AG04450 (cell line): ENCODE data around the gene PIM3. TPM values are rescaled to one million over a fixed set of nuclear protein-coding genes. Genes with fewer than 3 reads are reported as not detected.

ENCODE experiments used
- CTCF ChIA-PET: fragments of 300-600, 350-600 bp; formaldehyde crosslinking; extraction: SDS; loops from one replicate; lab custom pipeline; 2022; ENCODE audit warnings: antibody characterized with exemption, inconsistent platforms; lab: Charles Lee
- POLR2A ChIA-PET: fragments of 350-600 bp; formaldehyde crosslinking; extraction: SDS; loops from one replicate; lab custom pipeline; 2021; ENCODE audit warnings: antibody characterized with exemption, inconsistent platforms; lab: Yijun Ruan, JAX
- DNase-seq: peaks from one replicate; pipeline ENCODE4 v3.0.0-alpha.2; 2011; ENCODE audit warnings: low read depth, low spot score
- H3K27ac ChIP-seq: one replicate; pipeline ENCODE4 v1.5.1; 2012; ENCODE audit warnings: low read depth, low read length, control low read depth
- H3K27me3 ChIP-seq: one replicate; pipeline ENCODE4 v1.6.0; 2012; ENCODE audit warnings: low read length; ENCODE audit not compliant: control insufficient read depth, insufficient read depth
- H3K4me3 ChIP-seq: 2 replicates; pipeline ENCODE4 v1.5.1; 2011; ENCODE audit warnings: mild to moderate bottlenecking, low read depth, low read length, control low read depth
- H3K9me3 ChIP-seq: 2 replicates; pipeline ENCODE4 v1.5.1; 2012; ENCODE audit warnings: low read length; ENCODE audit not compliant: control insufficient read depth, insufficient read depth
- CTCF ChIP-seq: IDR thresholded peaks from 2 replicates; pipeline ENCODE4 v1.5.1; 2011; ENCODE audit warnings: low read depth, low read length, control low read depth, inconsistent platforms
- polyA plus RNA-seq: library from polyadenylated mRNA; depleted of rRNA; stranded (reverse); fragments of >200 nt; gene quantifications from 2 replicates; pipeline ENCODE4 v1.2.3, GENCODE V29; 2011

Gene PIM3
- polyA plus RNA-seq, 1 experiment: 6.1 TPM

DNA sequence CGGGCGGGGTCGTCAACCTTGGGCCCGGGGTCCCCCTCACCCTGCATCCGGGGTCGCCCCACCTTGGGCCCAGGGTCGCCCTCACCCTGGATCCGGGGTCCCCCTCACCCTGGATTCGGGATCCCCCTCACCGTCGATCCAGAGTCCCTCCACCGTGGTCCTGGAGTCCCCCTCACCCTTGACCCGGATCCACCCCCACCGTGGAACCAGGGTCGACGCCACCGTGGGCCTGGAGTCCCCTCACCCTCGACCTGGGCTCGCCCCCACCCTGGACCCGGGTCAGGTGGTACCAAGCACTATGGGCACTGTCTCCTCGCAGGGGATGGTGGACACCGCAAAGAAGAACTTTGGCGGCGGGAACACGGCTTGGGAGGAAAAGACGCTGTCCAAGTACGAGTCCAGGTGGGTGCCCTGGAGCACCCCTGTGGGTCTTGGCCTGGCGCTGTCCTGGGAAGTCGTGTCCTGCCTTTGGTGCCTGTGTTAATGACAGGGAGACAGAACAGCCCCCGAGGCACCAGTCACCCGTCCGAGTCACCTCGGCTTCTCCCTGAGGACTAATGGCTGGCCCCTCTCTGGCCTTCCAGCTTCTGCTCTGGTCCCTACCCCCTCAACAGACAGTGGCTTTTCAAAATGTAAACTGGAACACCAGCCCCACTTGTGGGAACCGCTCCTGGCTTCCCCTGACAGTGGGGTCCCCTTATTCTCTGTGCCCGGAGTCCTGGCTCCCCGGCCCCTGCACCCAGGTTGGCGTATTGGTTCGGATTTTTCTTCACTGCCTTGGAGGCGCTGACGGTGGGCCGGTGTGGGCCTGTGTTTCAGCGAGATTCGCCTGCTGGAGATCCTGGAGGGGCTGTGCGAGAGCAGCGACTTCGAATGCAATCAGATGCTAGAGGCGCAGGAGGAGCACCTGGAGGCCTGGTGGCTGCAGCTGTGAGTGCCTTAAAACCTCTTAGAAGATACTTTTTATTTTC is 41.4 kb upstream of the PIM3 start:
- H3K4me3 ChIP-seq: peak overlapping the region; percentile 70
- no peak overlapping the region for H3K27ac ChIP-seq
- no peak for TF ChIP-seq CTCF
- POLR2A ChIA-PET: no interaction called here
- no peaks in the 10 kb centered on the region; the same call in 1 of the 2 replicates for H3K9me3 ChIP-seq
- no peak for DNase-seq
- CTCF ChIA-PET: interaction anchor here (0.8 kb wide), 1 partner anchor 111 kb away, joined by 3 read pairs; no protein-coding TSS in a partner anchor
- no peaks in the 10 kb centered on the region for H3K27me3 ChIP-seq

- Histone ChIP-seq H3K27ac (no peak overlapping the region), H3K27me3 (no peaks in the 10 kb centered on the region), H3K4me3 (no peak overlapping the region), H3K9me3 (no peaks in the 10 kb centered on the region; the same call in 1 of the 2 replicates)
- POLR2A ChIA-PET: no interaction called here
- CTCF ChIA-PET: no interaction called here
- no peak for DNase-seq
- no peak for TF ChIP-seq CTCF
Observed at GRCh38 chr22:49920859-49921258, 39.7 kb upstream of the PIM3 start.

DNA sequence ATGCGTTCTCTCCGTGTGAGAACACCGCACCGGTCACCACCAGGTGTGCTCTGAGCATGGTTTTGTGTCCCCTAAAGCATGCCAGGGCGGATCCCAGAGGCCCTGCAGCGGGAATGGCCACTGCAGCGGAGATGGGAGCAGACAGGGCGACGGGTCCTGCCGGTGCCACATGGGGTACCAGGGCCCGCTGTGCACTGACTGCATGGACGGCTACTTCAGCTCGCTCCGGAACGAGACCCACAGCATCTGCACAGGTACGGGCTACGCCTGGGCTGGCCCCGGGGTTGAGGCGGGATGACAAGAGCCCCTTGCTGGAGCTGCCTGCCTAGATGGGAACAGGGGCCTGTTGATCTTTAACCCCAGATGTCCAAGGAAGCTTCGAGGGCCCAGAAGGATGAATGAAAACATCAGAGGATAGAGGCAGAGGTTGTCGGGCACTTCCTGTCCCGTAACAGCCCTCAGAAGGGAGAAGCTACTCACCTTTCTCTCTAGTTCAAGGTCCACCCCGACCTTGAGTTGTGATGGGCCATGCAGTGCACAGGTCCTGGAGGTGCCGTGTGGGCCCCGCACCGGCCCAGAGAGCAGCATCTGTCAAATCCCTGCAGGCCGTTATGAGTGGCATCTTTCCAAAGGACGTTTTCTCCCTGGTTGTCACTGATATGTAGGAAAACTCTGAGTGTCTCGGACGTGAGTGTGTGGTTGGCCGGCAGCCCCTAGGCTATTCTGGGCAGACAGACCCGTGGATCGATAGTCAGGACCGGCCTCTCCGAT is 38.9 kb upstream of the PIM3 start:
- H3K27me3 ChIP-seq: no peaks in the 10 kb centered on the region
- no peak overlapping the region for H3K27ac ChIP-seq
- ChIA-PET CTCF (no interaction called here), POLR2A (no interaction called here)
- DNase-seq: no peak
- no peak for TF ChIP-seq CTCF
- no peak overlapping the region for H3K4me3 ChIP-seq
- H3K9me3 ChIP-seq: no peaks in the 10 kb centered on the region; the same call in 1 of the 2 replicates

DNA sequence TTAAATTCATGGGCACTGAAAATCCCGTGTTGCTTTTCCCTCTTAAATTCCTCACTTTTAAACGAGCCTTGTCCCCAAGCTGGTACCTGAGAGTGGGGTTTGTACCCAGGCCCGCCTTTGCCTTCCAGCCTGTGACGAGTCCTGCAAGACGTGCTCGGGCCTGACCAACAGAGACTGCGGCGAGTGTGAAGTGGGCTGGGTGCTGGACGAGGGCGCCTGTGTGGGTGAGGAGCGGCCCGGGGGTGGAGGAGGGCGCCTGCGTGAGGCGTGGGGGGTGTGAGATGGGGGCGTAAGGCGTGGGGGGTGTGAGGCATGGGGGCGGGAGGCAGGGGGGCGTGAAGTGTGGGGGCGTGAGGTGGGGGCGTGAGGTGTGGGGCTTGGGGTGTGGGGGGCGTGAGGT is 38.1 kb upstream of the PIM3 start:
- no peaks in the 10 kb centered on the region; the same call in 1 of the 2 replicates for H3K9me3 ChIP-seq
- ChIA-PET POLR2A (no interaction called here), CTCF (no interaction called here)
- no peak overlapping the region for H3K4me3 ChIP-seq
- no peak overlapping the region for H3K27ac ChIP-seq
- no peaks in the 10 kb centered on the region for H3K27me3 ChIP-seq
- DNase-seq: no peak
- TF ChIP-seq CTCF: no peak
